ENCODE measurements around the gene DYNLL1. TPM values are rescaled to one million over a fixed set of nuclear protein-coding genes. Genes with fewer than 3 reads are reported as not detected.

The DYNLL1 gene
- total and polyA plus RNA-seq, 2 donors (not counting 3 experiments of a cell fraction or from before 2014, with no cell fraction given): 469 to 600 TPM

DNA sequence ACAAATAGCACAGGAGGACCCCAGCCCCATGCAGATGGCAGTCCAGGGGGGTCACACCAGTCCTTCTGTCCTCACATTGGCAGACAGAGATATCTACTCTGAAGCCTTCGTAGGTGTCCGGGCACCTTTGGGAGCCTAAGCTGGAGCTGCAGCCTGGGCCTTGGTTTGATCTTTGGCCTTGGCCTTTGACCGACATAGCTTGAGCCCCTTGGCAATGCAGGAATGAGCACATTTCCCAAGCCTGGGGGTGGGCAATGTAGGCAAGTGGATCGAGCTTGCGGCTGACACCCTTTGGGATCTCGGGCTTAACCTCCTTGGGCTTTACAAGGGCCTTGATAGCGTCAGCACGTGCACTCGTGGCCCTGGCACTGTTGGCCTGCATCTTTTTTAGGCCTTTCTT, 26.7 kb downstream of the DYNLL1 start:
- dilution Hi-C loops (cut with MboI; ENCODE audit: extremely low pct_ligation_motif_present, low sequenced_read_pairs): no loop called here
- POLR2A ChIA-PET: no interaction called here
- Histone ChIP-seq H3K9me3 (replicated peaks; ENCODE audit: control insufficient read depth, insufficient read depth, low read length) (no peaks in the 10 kb centered on the region), H3K9me1 (replicated peaks; ENCODE audit: control insufficient read depth, extremely low read depth, insufficient read depth, low read length) (no peaks in the 10 kb centered on the region), H3K9ac (replicated peaks; ENCODE audit: extremely low read depth, insufficient read depth, low read length) (no peak overlapping the region), H3K79me2 (ENCODE audit: control insufficient read depth, insufficient read depth, low read length) (no peaks in the 10 kb centered on the region), H3K36me3 (ENCODE audit: control insufficient read depth in 2 of 2, extremely low read depth in 1 of 2, insufficient read depth in 2 of 2, low read length in 2 of 2) (no peaks in the 10 kb centered on the region), H4K20me1 (replicated peaks; ENCODE audit: control insufficient read depth, extremely low read depth, insufficient read depth, low read length) (no peaks in the 10 kb centered on the region), H3K4me1 (ENCODE audit: control insufficient read depth, extremely low read depth, insufficient read depth, low read length) (peaks cover 4% of the 10 kb centered on the region), H3K27me3 (ENCODE audit: control insufficient read depth in 2 of 2, insufficient read depth in 2 of 2, low read length in 2 of 2) (no peaks in the 10 kb centered on the region), H3K4me3 (replicated peaks in 1 of 3; ENCODE audit: insufficient read depth in 1 of 3, low read depth in 1 of 3, low read length in 3 of 3) (no peak overlapping the region), H3K27ac (ENCODE audit: insufficient read depth, low read depth, low read length) (no peak overlapping the region), H2AFZ (ENCODE audit: low read depth, low read length) (no peak overlapping the region), H3K4me2 (ENCODE audit: insufficient read depth, low read length) (no peak overlapping the region)
- intact Hi-C loops (cut with micrococcal nuclease): no loop called here
- FAIRE-seq (no peak), DNase-seq (ENCODE audit: low read depth, low spot score) (no peak)
- TF ChIP-seq EZH2 (IDR thresholded peaks at IDR 0.05; ENCODE audit: borderline replicate concordance, low read depth, low read length, severe bottlenecking): no peak
- TF ChIP-seq POLR2AphosphoS5 (IDR thresholded peaks at IDR 0.05; ENCODE audit: insufficient read depth, low read depth, low read length): no peak
- no peak for TF ChIP-seq GATA2 (IDR thresholded peaks at IDR 0.05; ENCODE audit: insufficient read depth, insufficient read length, low read depth, low read length)
- no peak for TF ChIP-seq FOS (IDR thresholded peaks at IDR 0.05; ENCODE audit: borderline replicate concordance, insufficient read depth, low read length)
- TF ChIP-seq POLR2A (IDR thresholded peaks at IDR 0.05; ENCODE audit: low read depth, low read length): no peak
- TF ChIP-seq, protein P1, sequence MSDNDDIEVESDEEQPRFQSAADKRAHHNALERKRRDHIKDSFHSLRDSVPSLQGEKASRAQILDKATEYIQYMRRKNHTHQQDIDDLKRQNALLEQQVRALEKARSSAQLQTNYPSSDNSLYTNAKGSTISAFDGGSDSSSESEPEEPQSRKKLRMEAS (IDR thresholded peaks at IDR 0.05; ENCODE audit: insufficient read depth, insufficient read length): no peak
- no peak for TF ChIP-seq MYC (IDR thresholded peaks at IDR 0.05; ENCODE audit: low read depth, low read length)
- no TSS peak for BruUV-seq (replicated peaks)
- CTCF ChIA-PET: no interaction called here
